ENCODE data around the gene GFOD1. TPM values are rescaled to one million over a fixed set of nuclear protein-coding genes. Genes with fewer than 3 reads are reported as not detected.

GFOD1 gene
- polyA plus RNA-seq, 2 of the 4 experiments (the other 2 are of a cell fraction), result 2.7 to 3.5 TPM

- TF ChIP-seq REST (IDR thresholded peaks at IDR 0.05) (no peak), NPAS2 (CRISPR knock-in tag; IDR thresholded peaks at IDR 0.05; ENCODE audit: borderline replicate concordance) (no peak), JUNB (IDR thresholded peaks at IDR 0.05) (no peak), MAZ (IDR thresholded peaks at IDR 0.05; ENCODE audit: borderline replicate concordance, low read depth, low read length) (no peak), E2F6 (IDR thresholded peaks at IDR 0.05; ENCODE audit: borderline replicate concordance, low read depth) (no peak)
Measured at GRCh38 chr6:13378669-13379590, 108.5 kb downstream of the GFOD1 start (continued).

- Histone ChIP-seq H3K4me2 (no peak overlapping the region), H3K4me1 (no peaks in the 10 kb centered on the region), H3K4me3 (no peak overlapping the region), H3K9me3 (no peaks in the 10 kb centered on the region), H3K27ac (no peak overlapping the region)
- ATAC-seq, result no peak
- no peak for FAIRE-seq
- no peak for TF ChIP-seq MAX (IDR thresholded peaks at IDR 0.05)
- TF ChIP-seq ELK1 (IDR thresholded peaks at IDR 0.05; ENCODE audit: low read depth, low read length), result no peak
- TF ChIP-seq EP300 (IDR thresholded peaks at IDR 0.05), result no peak
- TF ChIP-seq NPAS2 (CRISPR knock-in tag; IDR thresholded peaks at IDR 0.05; ENCODE audit: borderline replicate concordance), result no peak
- no peak for TF ChIP-seq RNF2 (IDR thresholded peaks at IDR 0.05; ENCODE audit: borderline replicate concordance, low read depth)
- TF ChIP-seq TFCP2L1 (CRISPR knock-in tag; IDR thresholded peaks at IDR 0.05), result no peak
- no peak for TF ChIP-seq TP53 (CRISPR knock-in tag; IDR thresholded peaks at IDR 0.05)
- TF ChIP-seq NR3C1 (IDR thresholded peaks at IDR 0.05), result no peak
- WGBS (ENCODE audit: missing lambda C conversion rate), result 91% methylated on average over 2 of the region's 2 CpGs
- DNase-seq (ENCODE audit: low read depth in 1 of 2, low spot score in 1 of 2), result no peak
- POLR2A ChIA-PET, result no interaction called here
- CTCF ChIA-PET, result no interaction called here
Measured at GRCh38 chr6:13377054-13377758, 110.2 kb downstream of the GFOD1 start.

- ATAC-seq (no peak), DNase-seq (ENCODE audit: low read depth in 1 of 2, low spot score in 1 of 2) (no peak), FAIRE-seq (no peak)
- no peaks in the 10 kb centered on the region for H3K4me1 ChIP-seq
- H3K9me3 ChIP-seq, result no peaks in the 10 kb centered on the region
- ChIA-PET CTCF (no interaction called here), POLR2A (no interaction called here)
- H3K4me3 ChIP-seq, result no peak overlapping the region
- 65% methylated on average over 8 of the region's 9 CpGs for WGBS (ENCODE audit: missing lambda C conversion rate)
- no peak overlapping the region for H3K27ac ChIP-seq
- H3K4me2 ChIP-seq, result no peak overlapping the region
- TF ChIP-seq CEBPB (IDR thresholded peaks at IDR 0.05) (no peak), HDAC2 (IDR thresholded peaks at IDR 0.05) (no peak), FOSB (CRISPR knock-in tag; IDR thresholded peaks at IDR 0.05) (no peak), NFE2L2 (conservative IDR thresholded peaks at IDR 0.05; ENCODE audit: low read length) (no peak), MYC (IDR thresholded peaks at IDR 0.05; ENCODE audit: borderline replicate concordance, low read length) (no peak), RCOR1 (IDR thresholded peaks at IDR 0.05; ENCODE audit: low read depth, low read length) (no peak), JUNB (IDR thresholded peaks at IDR 0.05) (no peak), JUN (IDR thresholded peaks at IDR 0.05) (no peak), NR3C1 (IDR thresholded peaks at IDR 0.05) (no peak), USF2 (IDR thresholded peaks at IDR 0.05) (no peak), RNF2 (IDR thresholded peaks at IDR 0.05; ENCODE audit: borderline replicate concordance, low read depth) (no peak), PHF8 (IDR thresholded peaks at IDR 0.05; ENCODE audit: borderline replicate concordance, low read depth) (no peak)
Measured at GRCh38 chr6:13375360-13375878, 112.0 kb downstream of the GFOD1 start.

All from A549 (cell line).